Stimulated activated CD4-positive, alpha-beta T cell treated with anti-CD3 and anti-CD28 coated beads, TNF-alpha, amount 100 ng/mL, for 4 hours (primary cell): ENCODE measurements around the gene BAIAP2.

Experiments used
- DNase-seq, 3 experiments: peaks; one replicate each; pipeline ENCODE4 v3.0.0-alpha.2; 2020; ENCODE audit warnings: low read depth in 3 of 3

The BAIAP2 gene

GRCh38 chr17:81124377-81124776 lies 89.4 kb downstream of the BAIAP2 start:
- no peak for DNase-seq

GRCh38 chr17:81125573-81126081 lies 90.7 kb downstream of the BAIAP2 start:
- no peak for DNase-seq

DNA sequence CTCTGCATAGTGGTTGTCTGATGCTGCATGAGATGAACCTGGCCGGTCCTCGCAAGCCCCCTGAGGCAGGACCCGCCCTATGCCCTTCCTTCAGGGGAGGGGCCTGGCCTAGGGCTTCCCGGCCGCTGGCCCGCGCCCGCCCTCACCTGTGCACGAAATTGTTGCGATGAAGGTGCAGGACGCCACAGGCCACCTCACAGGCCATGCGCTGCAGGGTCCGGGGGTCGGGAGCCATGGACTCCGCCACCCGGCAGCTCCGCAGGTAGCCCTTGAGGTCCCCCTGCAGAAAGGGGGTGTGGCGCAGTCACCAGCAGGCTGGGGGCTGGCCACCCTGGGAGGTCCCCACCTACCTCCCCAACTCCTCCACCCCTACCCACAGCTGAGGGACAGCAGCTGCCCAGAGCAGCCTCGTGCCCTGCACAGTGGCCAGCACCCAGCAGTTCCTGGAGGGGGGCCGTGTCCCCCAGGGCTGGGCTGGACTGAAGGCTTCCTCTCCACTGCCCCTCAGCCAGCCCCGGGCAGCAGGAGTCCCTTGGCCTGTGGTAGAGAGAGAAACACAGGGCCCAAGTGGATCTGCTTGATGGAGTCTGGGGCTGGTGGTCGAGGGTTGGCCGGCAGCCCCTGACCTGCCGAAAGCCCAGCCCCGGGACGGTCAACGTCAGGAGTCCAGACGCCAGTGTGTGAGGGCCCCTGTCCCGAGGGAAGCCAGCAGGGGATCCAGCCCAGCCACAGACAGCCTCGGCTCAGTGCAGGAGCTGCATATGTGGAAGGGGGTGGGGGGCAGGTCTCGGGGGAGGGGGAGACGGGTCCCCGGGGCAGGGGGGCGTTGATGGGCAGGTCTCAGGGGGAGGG lies 91.6 kb downstream of the BAIAP2 start:
- no peak for DNase-seq

GRCh38 chr17:81127133-81127455 lies 92.1 kb downstream of the BAIAP2 start:
- no peak for DNase-seq

DNA sequence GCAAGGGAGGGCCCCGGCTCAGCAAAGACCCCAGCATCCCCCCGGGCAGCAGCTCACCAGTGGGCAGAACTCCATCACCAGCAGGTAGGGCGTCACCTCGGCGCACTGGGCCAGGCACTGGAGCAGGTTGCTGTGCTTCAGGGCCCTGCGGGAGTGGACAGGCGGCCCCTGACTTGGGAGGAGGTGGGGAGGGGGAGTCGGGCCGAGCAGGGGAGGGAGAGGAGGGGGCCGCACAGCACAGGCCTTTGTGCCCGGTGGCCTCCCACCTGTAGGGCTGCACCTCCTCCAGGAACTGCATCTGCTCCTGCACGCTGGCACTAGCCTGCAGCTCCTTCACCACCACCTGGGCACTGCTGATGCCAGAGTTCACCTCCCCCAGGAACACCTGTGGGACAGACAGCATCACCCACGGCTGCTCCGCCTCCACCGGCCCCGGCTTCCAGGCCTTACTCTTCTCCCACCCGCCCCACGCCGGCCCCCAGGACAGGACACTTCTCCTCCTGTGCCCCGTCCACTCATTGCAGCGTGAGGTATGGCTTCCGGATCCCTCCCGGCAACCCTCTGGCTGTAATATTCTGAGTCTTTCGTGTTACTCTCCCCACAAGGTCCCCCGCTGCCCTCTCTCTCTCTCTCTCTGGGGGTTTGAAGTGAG lies 92.7 kb downstream of the BAIAP2 start:
- no peak for DNase-seq

- no peak for DNase-seq
Measured at GRCh38 chr17:81128338-81128737, 93.4 kb downstream of the BAIAP2 start.

- DNase-seq = no peak
Measured at GRCh38 chr17:81128774-81129173, 93.8 kb downstream of the BAIAP2 start.

GRCh38 chr17:81129289-81129688 lies 94.3 kb downstream of the BAIAP2 start:
- DNase-seq = no peak

GRCh38 chr17:81129711-81130367 lies 94.9 kb downstream of the BAIAP2 start:
- DNase-seq = no peak

DNA sequence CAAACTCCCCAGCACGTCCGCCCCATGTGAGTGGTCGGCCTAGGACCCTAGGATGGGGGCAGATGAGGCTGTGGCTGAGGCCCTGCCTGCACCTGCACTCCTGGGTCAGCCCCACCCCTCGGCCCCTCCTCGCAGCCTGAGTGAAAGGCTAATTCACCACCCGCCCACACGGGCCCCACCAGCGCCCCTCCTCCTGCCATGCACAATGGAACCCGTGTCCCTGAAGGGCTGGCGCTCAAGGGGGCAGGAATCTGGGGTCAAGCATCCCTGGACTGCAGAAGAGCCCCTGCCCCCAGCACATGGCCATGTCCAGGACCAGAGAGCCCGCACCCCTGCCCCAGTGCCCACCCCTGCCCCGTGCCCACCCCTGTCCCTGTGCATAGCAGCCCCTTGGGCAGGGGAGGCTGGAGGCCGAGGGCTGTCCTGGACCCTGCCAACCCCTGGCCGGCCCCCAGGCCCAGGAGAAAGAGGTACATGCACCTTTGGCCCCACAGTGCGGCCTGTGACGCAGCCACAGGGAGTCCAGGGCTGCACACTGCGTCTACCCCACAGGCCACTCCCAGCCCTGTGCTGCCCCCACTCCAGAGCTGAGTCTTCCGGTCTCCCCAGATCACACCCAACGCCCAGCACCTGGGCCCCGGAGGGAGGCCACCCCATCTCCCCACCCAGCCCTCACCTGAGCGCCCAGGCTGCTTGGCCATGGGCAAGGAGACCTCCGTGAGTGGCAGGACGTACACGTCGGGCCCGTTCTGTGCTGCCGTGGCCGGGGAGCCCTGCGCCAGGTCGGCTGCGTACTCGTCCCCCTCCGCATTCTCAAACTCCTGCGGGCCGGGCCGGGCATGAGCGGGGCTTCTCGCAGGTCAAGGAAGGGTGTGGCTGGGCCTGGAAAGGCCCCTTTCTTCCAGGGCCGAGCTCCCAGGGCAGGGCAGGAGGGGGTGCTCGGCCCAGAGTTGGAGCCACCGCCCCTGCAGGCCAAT lies 95.7 kb downstream of the BAIAP2 start:
- no peak for DNase-seq

GRCh38 chr17:81131486-81132196 lies 96.7 kb downstream of the BAIAP2 start:
- no peak for DNase-seq

DNA sequence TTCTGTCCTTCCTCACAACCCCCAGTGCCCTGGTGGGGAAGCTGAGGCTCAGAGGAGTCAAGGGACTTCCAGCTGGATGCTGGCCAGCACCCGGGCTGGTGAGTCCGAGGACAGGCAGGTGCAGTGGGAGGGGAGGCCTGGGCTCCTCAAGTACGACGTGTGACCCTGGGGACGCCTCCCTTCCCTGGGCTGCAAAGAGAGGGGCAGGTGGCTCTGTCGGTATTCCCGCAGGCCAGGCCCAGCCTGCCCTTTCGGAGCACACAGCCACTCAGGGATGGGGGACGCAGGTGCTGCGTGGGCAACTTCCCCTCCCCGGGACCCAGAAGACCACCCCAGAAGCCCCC lies 97.2 kb downstream of the BAIAP2 start:
- no peak for DNase-seq

- no peak for DNase-seq
Measured at GRCh38 chr17:81132770-81133723, 98.1 kb downstream of the BAIAP2 start.

GRCh38 chr17:81134064-81134781 lies 99.3 kb downstream of the BAIAP2 start:
- DNase-seq = no peak

- no peak for DNase-seq
Measured at GRCh38 chr17:81135505-81136278, 100.7 kb downstream of the BAIAP2 start.

- no peak for DNase-seq
Measured at GRCh38 chr17:81136366-81136765, 101.4 kb downstream of the BAIAP2 start.

DNA sequence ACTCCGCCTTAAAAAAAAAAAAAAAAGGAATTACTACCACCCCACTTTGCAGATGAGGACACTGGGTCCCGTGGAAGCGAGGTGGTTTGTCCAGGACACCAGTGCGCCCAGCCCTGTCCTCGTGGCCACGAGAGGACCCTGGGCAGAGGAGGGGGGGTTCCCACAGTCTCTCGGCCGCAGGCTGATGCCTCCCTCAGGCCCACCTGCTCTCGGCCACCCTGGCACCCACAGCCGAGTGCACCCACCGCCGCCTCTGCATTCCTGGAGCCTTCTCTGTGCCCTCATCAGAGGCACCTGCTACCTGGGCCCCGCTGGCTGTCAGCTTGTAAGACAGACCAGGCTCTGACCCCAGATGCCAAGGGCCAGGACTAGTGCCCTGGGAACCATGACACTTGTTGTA lies 102.3 kb downstream of the BAIAP2 start:
- no peak for DNase-seq

- DNase-seq = no peak
Measured at GRCh38 chr17:81138083-81138482, 103.1 kb downstream of the BAIAP2 start.
